NCI-H345 treated with DMSO at 0.1 percent for 48 hours (cell line): ENCODE data around the gene LEO1.

Experiments used
- DNase-seq: peaks from one replicate; lab custom pipeline; 2025; ENCODE audit not compliant: unreplicated experiment; lab: John Stamatoyannopoulos, UW

Gene LEO1

GRCh38 chr15:51971375-51972133, at the start of gene LEO1:
Gene LEO1, minus strand, starts transcription at chr15:51971778. Its CDS starts 33 bp downstream, at chr15:51971745.
- peak; percentile 85 for DNase-seq

- no peak for DNase-seq
These were observed 49.6 kb upstream of the LEO1 start for GRCh38 chr15:52021128-52021671.

DNA sequence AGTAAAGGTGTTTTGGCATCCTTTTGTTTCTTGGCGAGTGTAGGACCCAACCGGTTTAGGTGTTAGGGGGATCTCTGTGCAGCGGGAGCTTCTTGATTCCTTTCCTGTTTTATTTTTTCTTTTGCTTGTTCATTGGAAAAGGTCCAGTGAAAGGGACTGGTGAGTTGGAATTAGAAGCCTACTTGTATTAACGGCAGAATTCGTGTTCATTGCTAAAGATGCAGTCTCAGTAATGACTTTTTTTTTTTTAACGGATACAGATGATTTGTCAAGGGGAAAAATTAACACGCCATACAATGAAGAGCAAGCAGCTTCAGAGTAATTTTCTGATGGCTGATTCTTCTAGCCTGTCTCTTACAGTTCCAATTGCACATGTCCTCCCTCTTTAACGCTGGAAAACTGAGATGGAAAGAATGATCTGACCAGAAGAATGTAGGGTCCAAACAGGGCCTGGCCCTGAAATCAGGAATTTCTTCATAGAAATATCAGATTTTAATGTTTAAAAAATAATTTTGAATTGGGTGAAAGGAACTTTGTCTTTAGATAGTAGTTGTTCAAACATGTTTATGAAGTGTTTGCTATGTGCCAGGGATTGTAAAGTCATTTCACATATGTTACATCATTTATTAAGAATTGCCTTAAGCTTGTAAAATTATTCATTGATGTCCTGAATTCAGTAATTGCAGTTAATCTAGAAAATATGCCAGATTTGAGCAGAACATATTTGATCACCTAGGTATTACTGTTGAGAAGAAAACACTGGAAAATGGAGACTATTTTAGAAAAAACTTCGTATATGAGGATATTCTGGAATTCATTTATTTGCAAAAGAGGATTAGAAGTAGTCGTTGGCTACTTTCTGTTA, 48.9 kb upstream of the LEO1 start:
- DNase-seq, result no peak

DNA sequence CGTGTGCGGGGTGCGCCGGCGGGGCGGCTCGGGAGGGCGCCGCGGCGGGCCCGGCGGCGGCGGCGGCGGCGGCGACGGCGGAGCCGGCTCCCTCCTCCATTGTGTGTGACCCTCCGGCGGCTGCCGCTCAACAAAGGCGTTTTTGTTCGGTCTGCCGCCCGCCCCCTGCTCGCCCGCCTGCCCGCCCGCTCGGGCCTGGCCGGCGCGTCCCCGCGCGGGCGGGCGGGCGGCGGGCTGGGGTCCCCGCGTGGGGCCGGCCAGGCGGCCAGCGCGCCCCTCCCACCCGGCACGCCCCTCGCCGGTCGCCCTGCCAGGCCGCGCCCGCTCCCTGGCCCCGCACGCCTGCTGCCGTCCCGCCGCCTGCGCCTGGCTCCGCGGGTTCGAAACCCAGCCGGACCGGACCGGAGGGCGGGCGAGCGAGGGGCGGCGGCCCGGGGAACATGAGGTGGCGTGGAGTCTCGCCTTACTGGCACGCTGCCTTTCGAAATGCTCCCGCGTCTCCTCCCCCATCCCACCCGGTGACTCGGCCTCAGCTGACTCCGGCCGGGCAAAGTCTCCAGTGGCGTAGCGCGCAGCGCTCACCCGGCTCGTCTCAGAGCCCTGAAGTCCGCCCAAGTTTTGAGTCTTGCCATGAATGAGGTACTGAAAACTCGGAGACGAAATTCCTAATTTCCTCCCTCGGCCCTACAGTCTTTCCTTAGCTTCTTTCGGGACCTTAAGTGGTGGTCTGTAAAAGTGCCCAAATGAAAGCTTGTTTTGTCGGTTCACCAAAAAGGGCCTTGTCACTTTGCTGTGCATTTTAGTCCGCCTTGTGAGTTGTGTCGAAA, 48.0 kb upstream of the LEO1 start:
- no peak for DNase-seq

DNA sequence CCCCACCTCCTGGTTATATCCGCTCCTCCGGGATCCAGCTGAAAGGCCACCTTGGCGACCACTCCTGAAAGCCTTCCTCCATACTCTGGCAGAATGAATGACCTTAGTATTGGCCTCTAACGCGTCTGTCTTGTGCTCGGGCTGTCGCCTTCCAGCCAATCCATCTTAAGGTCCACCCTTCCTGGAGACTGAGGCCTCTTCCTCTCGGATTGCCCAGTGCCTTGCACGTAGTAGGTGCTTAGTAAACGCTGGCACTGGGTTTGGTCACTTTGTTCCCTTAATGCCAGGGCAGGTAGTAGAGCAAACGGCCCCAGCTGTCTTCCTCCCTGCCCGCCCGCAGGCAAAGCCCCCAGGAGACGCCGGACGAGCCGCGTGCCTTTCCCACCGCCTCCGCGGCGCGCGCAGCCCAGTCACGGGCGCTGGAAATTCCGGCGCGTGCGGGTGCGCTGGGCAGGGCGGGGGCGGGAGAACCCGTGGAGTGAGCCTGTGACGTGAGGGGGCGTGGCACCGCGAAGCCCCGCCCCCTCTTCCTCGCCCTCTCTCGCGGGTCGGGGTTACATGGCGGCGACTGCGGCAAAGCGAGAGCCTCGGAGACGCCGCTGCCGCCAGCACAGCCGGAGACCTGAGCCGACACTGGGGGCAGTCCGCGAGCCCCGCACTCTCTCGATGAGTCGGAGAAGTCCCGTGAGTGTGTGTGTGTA, 47.3 kb upstream of the LEO1 start, which contains the start of gene MAPK6:
Gene MAPK6, plus strand, starts transcription at position 527 of the 701 bp plus-strand sequence. CDS start 27,242 bp downstream, outside the sequence.
- peak; percentile 45 for DNase-seq

- no peak for DNase-seq
These were observed 46.7 kb upstream of the LEO1 start for GRCh38 chr15:52018244-52018643.

DNA sequence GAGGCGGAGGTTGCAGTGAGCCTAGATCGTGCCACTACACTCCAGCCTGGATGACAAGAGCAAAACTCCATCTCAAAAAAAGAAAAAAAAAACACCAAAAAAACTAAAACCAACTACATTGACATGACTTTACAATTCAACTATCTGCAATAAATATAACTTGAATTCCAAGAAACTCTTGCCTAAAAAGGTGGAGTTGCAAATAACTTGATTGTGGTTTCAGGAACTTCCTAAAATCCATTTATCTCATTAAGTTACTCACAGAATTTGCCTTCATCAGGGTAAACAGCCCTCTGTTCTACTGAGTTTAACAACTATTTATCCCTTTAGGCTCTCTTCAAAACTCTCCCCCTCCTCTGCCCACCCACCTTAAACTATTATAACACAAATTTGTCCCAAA, 44.7 kb upstream of the LEO1 start:
- no peak for DNase-seq

GRCh38 chr15:52014616-52015015, 43.0 kb upstream of the LEO1 start:
- DNase-seq, result no peak

GRCh38 chr15:52013151-52013791, 41.7 kb upstream of the LEO1 start:
- DNase-seq, result no peak

DNA sequence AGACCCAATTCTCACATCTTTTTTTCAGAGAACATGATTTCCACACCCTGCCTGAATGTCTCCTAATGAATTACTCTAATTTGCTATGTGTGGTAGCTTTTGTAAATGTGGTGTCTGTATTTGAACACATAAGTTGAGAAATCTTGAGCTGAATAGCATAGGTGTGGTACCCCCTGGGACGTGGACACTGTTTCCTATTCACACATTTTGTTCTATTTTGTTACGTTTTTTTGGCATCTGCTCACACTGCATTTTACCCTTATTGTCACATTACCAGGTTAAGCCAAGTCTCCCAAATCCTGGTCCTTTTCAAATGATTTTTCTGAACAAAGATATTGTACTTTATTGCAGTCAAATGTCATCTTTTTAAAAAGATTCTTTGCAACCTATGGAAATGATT, 40.6 kb upstream of the LEO1 start:
- DNase-seq, result no peak

DNA sequence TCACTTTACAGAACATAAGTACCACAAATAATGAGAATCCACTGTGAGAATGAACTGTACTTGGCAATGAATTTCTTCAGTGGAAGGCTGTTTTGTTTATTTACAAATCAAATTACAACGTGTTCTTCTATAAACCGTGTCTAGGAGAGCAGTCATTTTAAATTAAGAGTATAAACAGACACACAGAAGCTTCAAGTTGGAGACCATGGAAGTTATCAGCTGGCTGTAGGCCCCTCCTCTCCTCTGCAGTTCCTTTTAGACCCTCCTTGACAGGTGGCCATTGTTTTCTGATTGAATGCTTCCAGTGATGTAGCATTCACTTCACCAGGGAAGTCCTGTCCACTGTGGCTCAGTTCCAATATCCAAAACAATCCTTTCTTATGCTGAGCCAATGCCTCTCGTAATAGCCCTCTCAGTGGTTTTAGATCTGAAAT, 40.1 kb upstream of the LEO1 start:
- peak; percentile 37 for DNase-seq

DNA sequence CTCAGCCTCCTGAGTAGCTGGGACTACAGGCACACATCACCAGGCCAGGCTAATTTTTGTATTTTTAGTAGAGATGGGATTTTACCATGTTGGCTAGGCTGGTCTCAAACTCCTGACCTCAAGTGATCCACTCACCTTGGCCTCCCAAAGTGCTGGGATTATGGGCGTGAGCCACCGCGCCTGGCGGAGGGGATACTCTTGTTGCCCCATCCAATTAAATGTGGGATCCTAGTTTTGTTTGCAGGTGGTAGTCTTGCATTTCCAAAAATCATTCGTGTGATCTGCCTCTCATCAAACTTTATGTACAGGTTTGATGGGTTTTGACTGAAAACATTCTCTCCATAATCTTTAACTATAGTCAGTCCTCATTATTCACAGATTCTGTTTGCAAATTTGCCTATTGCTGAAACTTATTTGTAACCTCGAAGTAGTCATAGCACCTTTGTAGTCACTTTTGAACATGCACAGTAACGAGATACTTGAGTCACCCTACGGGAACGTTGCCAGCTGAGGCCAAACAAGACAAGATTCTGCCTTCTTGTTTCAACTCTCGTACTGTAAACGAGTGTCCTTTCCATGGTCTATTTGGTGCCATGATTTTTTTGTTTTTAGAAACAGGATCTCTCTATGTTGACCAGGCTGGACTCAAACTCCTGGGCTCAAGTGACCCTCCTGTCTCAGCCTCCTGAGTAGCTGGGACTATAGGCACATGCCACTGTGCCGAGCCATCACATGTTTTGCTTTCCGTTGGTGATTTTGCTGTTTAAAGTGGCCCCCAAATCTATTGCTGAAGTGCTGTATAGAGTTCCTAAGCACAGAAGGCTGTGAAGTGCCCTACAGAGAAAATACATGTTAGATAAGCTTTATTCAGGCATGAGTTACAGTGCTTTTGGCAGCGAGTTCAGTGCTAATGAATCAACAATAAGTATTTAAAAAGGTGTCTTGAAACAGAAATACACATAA, 39.3 kb upstream of the LEO1 start:
- no peak for DNase-seq

GRCh38 chr15:52008698-52009434, 37.3 kb upstream of the LEO1 start:
- no peak for DNase-seq

- no peak for DNase-seq
These were observed 36.8 kb upstream of the LEO1 start for GRCh38 chr15:52008359-52008697.

- DNase-seq, result no peak
These were observed 35.2 kb upstream of the LEO1 start for GRCh38 chr15:52006702-52007340.

- DNase-seq, result no peak
These were observed 34.4 kb upstream of the LEO1 start for GRCh38 chr15:52005748-52006701.
